HepG2 (cell line): ENCODE measurements around the gene MAN1A1. TPM values are rescaled to one million over a fixed set of nuclear protein-coding genes. Genes with fewer than 3 reads are reported as not detected.

ENCODE experiments used
- ATAC-seq: fragments of 200-7000 bp; cut with Tn5 transposase; 3 replicates; pipeline ENCODE4 v1.9.1; 2020; ENCODE audit warnings: mild to moderate bottlenecking, moderate library complexity
- BruUV-seq: library from RNA; stranded (reverse); fragments of 400-500 nt; replicated peaks from 2 replicates; lab custom pipeline; 2021; lab: Mats Ljungman, UMichigan
- CTCF ChIA-PET: fragments of 300-600 bp; formaldehyde crosslinking; extraction: SDS; loops from one replicate; lab custom pipeline; 2021; ENCODE audit warnings: low total read pairs, inconsistent platforms, low intra/inter-chr PET ratio; lab: Yijun Ruan, JAX
- POLR2A ChIA-PET: fragments of 350-600 bp; sonication (Branson Sonifier 250); formaldehyde crosslinking; loops from one replicate; lab custom pipeline; 2020; ENCODE audit warnings: antibody characterized with exemption, inconsistent platforms; lab: Yijun Ruan, JAX
- DNase-seq: peaks from one replicate; pipeline ENCODE4 v3.0.0-alpha.2; 2015; ENCODE audit warnings: low spot score
- FAIRE-seq: peaks from 3 replicates; lab custom pipeline; 2011; peaks lifted over from hg19 to GRCh38; lab: Jason Lieb, UNC
- H2AFZ ChIP-seq: one replicate; pipeline ENCODE4 v1.6.1; 2011; ENCODE audit warnings: low read length, inconsistent platforms
- H3K27ac ChIP-seq: fragments of 300-600 bp; 3 replicates; pipeline ENCODE4 v1.8.0; 2011; ENCODE audit warnings: mixed run types, mild to moderate bottlenecking, mixed read lengths, low read length, inconsistent platforms; ENCODE audit not compliant: insufficient read depth; ENCODE audit errors: extremely low read length
- H3K27me3 ChIP-seq, 2 experiments: fragments of 200-600 bp in 1 of 2; 2 replicates in 1 of 2; 3 replicates in 1 of 2; pipeline versions ENCODE4 v1.6.0 to v1.8.0; 2011; ENCODE audit warnings: low read length in 2 of 2, mild to moderate bottlenecking in 2 of 2, moderate library complexity in 2 of 2, inconsistent platforms in 1 of 2; ENCODE audit not compliant: insufficient read depth in 2 of 2, control insufficient read depth in 1 of 2
- H3K36me3 ChIP-seq, 2 experiments: fragments of 200-600 bp in 1 of 2; replicated peaks in 1 of 2; 2 replicates in 1 of 2; 3 replicates in 1 of 2; pipeline versions ENCODE4 v1.5.1 to v1.8.0; 2011; ENCODE audit warnings: low read length in 2 of 2, inconsistent platforms in 1 of 2; ENCODE audit not compliant: insufficient read depth in 2 of 2, control insufficient read depth in 1 of 2
- H3K4me1 ChIP-seq: 2 replicates; pipeline ENCODE4 v1.5.1; 2012; ENCODE audit warnings: low read length, inconsistent platforms; ENCODE audit not compliant: insufficient read depth
- H3K4me2 ChIP-seq: 2 replicates; pipeline ENCODE4 v1.6.0; 2011; ENCODE audit warnings: low read depth, low read length, inconsistent platforms
- H3K4me3 ChIP-seq, 3 experiments: fragments of 200-600 bp in 1 of 3; sonication (generic), shearing (Covaris generic) in 1 of 3; replicated peaks in 1 of 3; 2 replicates each; pipeline ENCODE4 v1.5.1; 2011 to 2016; ENCODE audit warnings: low read length in 3 of 3, inconsistent platforms in 2 of 3, low read depth in 2 of 3, mild to moderate bottlenecking in 2 of 3, control low read depth in 1 of 3, mixed read lengths in 1 of 3; ENCODE audit not compliant: insufficient read depth in 1 of 3
- H3K79me2 ChIP-seq: one replicate; pipeline ENCODE4 v1.6.1; 2011; ENCODE audit warnings: low read length, inconsistent platforms; ENCODE audit not compliant: insufficient read depth
- H3K9ac ChIP-seq: 2 replicates; pipeline ENCODE4 v1.6.0; 2011; ENCODE audit warnings: mild to moderate bottlenecking, low read depth, low read length, inconsistent platforms; ENCODE audit not compliant: insufficient read depth
- H3K9me3 ChIP-seq: 2 replicates; pipeline ENCODE4 v1.5.1; 2012; ENCODE audit warnings: mild to moderate bottlenecking, low read length
- H4K20me1 ChIP-seq: 2 replicates; pipeline ENCODE4 v1.6.0; 2011; ENCODE audit warnings: inconsistent platforms, mild to moderate bottlenecking, low read length, moderate library complexity; ENCODE audit not compliant: insufficient read depth
- ETV5 ChIP-seq: IDR thresholded peaks from 2 replicates; pipeline ENCODE4 v1.6.1; 2018; ENCODE audit warnings: missing biosample characterization, missing genetic modification reagents, inconsistent platforms, borderline replicate concordance
- FOXK2 ChIP-seq: fragments of 450-650 bp; IDR thresholded peaks from 2 replicates; pipeline ENCODE4 v1.6.1; 2016
- POLR2AphosphoS5 ChIP-seq: IDR thresholded peaks from 2 replicates; pipeline ENCODE4 v1.6.1; 2012; ENCODE audit warnings: low read depth, low read length
- POLR2G ChIP-seq: fragments of 200-400 bp; formaldehyde crosslinking; IDR thresholded peaks from 2 replicates; pipeline ENCODE4 v1.6.1; 2018; ENCODE audit warnings: mild to moderate bottlenecking, low read depth, low read length, moderate library complexity
- RBM22 ChIP-seq: fragments of 200-400 bp; formaldehyde crosslinking; optimal IDR thresholded peaks from 2 replicates; pipeline ENCODE3; 2017; ENCODE audit warnings: mild to moderate bottlenecking, low read length, moderate library complexity
- SALL1 ChIP-seq: sonication (generic); formaldehyde crosslinking; IDR thresholded peaks from 2 replicates; pipeline ENCODE4 v1.8.0; 2022; ENCODE audit warnings: mild to moderate bottlenecking, missing genetic modification reagents
- USF2 ChIP-seq, 2 experiments: sonication (generic) in 1 of 2; formaldehyde crosslinking in 1 of 2; IDR thresholded peaks; 2 replicates each; pipeline versions ENCODE4 v1.5.1 to v1.6.1; 2011 to 2020; ENCODE audit warnings: borderline replicate concordance in 1 of 2, low read depth in 1 of 2, low read length in 1 of 2, mild to moderate bottlenecking in 1 of 2, missing genetic modification reagents in 1 of 2, moderate library complexity in 1 of 2
- ZNF333 ChIP-seq: sonication (generic); formaldehyde crosslinking; IDR thresholded peaks from 2 replicates; pipeline ENCODE4 v1.4.0; 2020; ENCODE audit warnings: mild to moderate bottlenecking, missing genetic modification reagents, borderline replicate concordance
- WGBS: methylation state at CpG from one replicate; pipeline ENCODE4 v1.1.6; 2017; ENCODE audit warnings: low lambda C conversion rate; 5-methylcytosine and 5-hydroxymethylcytosine counted together
- in situ Hi-C: cut with HindIII; loops from 2 replicates; pipeline ENCODE4 v1.10.0; 2017; ENCODE audit warnings: low pct_unique_long_range_greater_than_20kb; ENCODE audit not compliant: extremely low pct_ligation_motif_present
- intact Hi-C: fragments of 100-400 bp; cut with micrococcal nuclease; formaldehyde crosslinking; loops from one replicate; pipeline ENCODE4 v1.10.0; 2022; ENCODE audit not compliant: unreplicated experiment
- polyA plus RNA-seq, 8 experiments: library from polyadenylated mRNA; depleted of rRNA in 3 of 8; stranded (reverse) in 7 of 8; unstranded in 1 of 8; fragments of >200 nt; fragmentation: Illumina TruSeq in 4 of 8; extraction: Trizol in 4 of 8; gene quantifications; 2 replicates each; pipeline versions ENCODE4 v1.2.1 to v1.2.3, GENCODE V29; 2011 to 2016; ENCODE audit warnings: low read depth in 4 of 8, missing spikeins in 1 of 8, mixed read lengths in 1 of 8; ENCODE audit not compliant: insufficient read depth in 1 of 8
- total RNA-seq, 5 experiments: library from RNA; depleted of rRNA; stranded (reverse); fragments of >200 nt; fragmentation: Illumina TruSeq; extraction: Trizol; gene quantifications; 2 replicates each; pipeline ENCODE4 v1.2.3, GENCODE V29; 2016; ENCODE audit warnings: low read depth in 1 of 5

The MAN1A1 gene
- total and polyA plus RNA-seq, 2 of the 13 experiments (the other 11 are each of a cell fraction or from before 2014, with no cell fraction given), result 156 to 236 TPM

GRCh38 chr6:119333063-119333609 lies 16.4 kb downstream of the MAN1A1 start (continued):
- no peak for TF ChIP-seq SALL1
- TF ChIP-seq, all 625 proteins: peak for 7

GRCh38 chr6:119331663-119332286 lies 17.8 kb downstream of the MAN1A1 start:
- Histone ChIP-seq H3K9me3 (no peaks in the 10 kb centered on the region), H3K79me2 (peaks cover 99% of the 10 kb centered on the region), H3K27ac (no peak overlapping the region), H2AFZ (no peak overlapping the region), H3K4me1 (peaks cover 81% of the 10 kb centered on the region), H3K4me2 (no peak overlapping the region), H3K4me3 (no peak overlapping the region), H4K20me1 (peaks cover 98% of the 10 kb centered on the region), H3K36me3 (peaks cover 35 to 85% of the 10 kb centered on the region in 2 experiments), H3K27me3 (no peaks in the 10 kb centered on the region), H3K9ac (no peak overlapping the region)
- 89% methylated on average over 2 of the region's 2 CpGs for WGBS
- in situ Hi-C loops, result no loop called here
- DNase-seq (no peak), FAIRE-seq (no peak), ATAC-seq (no peak)
- ChIA-PET CTCF (no interaction called here), POLR2A (interaction anchor here (1.7 kb wide), 1 partner anchor 15 kb away, joined by 7 read pairs; no protein-coding TSS in a partner anchor)
- BruUV-seq, result no TSS peak
- TF ChIP-seq POLR2G (peak; percentile 43; the same call in 1 of the 2 replicates), FOXK2 (no peak), RBM22 (peak; percentile 94), POLR2AphosphoS5 (0 out of 2 replicates have a peak, but pooled peaks have one; percentile 25), ETV5 (CRISPR knock-in tag) (no peak), ZNF333 (CRISPR knock-in tag) (no peak), USF2 (IDR thresholded peaks at IDR 0.05; ENCODE audit: low read depth, low read length) (no peak), USF2 (CRISPR knock-in tag; IDR thresholded peaks at IDR 0.05; ENCODE audit: borderline replicate concordance) (0 out of 2 replicates have a peak, but pooled peaks have one; percentile 21)
- intact Hi-C loops, result loop anchor here (2.0 kb wide), 1 partner anchor 15 kb away; no protein-coding TSS in a partner anchor
